Ishikawa (cell line): ENCODE data around the gene DERA.

ENCODE experiments used
- CEBPB ChIP-seq: IDR thresholded peaks from 2 replicates; pipeline ENCODE4 v1.6.1; 2012
- CREB1 ChIP-seq: IDR thresholded peaks from 2 replicates; pipeline ENCODE4 v1.6.1; 2012; ENCODE audit warnings: low read depth
- EP300 ChIP-seq: IDR thresholded peaks from 2 replicates; pipeline ENCODE4 v1.6.1; 2012; ENCODE audit warnings: borderline replicate concordance
- FOXM1 ChIP-seq: IDR thresholded peaks from 2 replicates; pipeline ENCODE4 v1.6.1; 2012; ENCODE audit warnings: low read depth, borderline replicate concordance
- MAX ChIP-seq: IDR thresholded peaks from 2 replicates; pipeline ENCODE4 v1.6.1; 2012
- NFIC ChIP-seq: IDR thresholded peaks from 2 replicates; pipeline ENCODE4 v1.6.1; 2012
- RAD21 ChIP-seq: IDR thresholded peaks from 2 replicates; pipeline ENCODE4 v1.6.1; 2012; ENCODE audit warnings: low read depth
- REST ChIP-seq: IDR thresholded peaks from 2 replicates; pipeline ENCODE4 v1.6.1; 2012; ENCODE audit warnings: low read depth, mild to moderate bottlenecking
- TCF12 ChIP-seq: IDR thresholded peaks from 2 replicates; pipeline ENCODE4 v1.6.1; 2012; ENCODE audit warnings: low read depth
- USF1 ChIP-seq: IDR thresholded peaks from 2 replicates; pipeline ENCODE4 v1.6.1; 2012
- YY1 ChIP-seq: IDR thresholded peaks from 2 replicates; pipeline ENCODE4 v1.6.1; 2012; ENCODE audit warnings: low read depth

- TF ChIP-seq REST (no peak), MAX (no peak), CEBPB (no peak), EP300 (no peak), CREB1 (no peak), RAD21 (no peak), NFIC (no peak), TCF12 (no peak), USF1 (no peak), FOXM1 (no peak), YY1 (no peak)
These were observed 175.3 kb downstream of the DERA start for GRCh38 chr12:16086462-16086861.
